Measurements from ENCODE around the gene OLFM1.
A peak's percentile ranks its signal among the peaks of the same experiment; 100 is the strongest.
"Not testable (repeated sequence)": the region's sequence is repeated elsewhere in the genome, so short reads cannot be mapped to it uniquely, and the experiment has no call there.

OLFM1 gene

GRCh38 chr9:135150981-135151380 lies 63.5 kb downstream of the OLFM1 start:
- no peak for DNase-seq

- DNase-seq = no peak
Observed at GRCh38 chr9:135151757-135152613, 64.5 kb downstream of the OLFM1 start.

- DNase-seq = no peak
Observed at GRCh38 chr9:135152614-135153334, 65.3 kb downstream of the OLFM1 start.

GRCh38 chr9:135154050-135154615 lies 66.7 kb downstream of the OLFM1 start:
- DNase-seq = no peak

- DNase-seq = no peak
Observed at GRCh38 chr9:135155396-135155795, 67.9 kb downstream of the OLFM1 start.

GRCh38 chr9:135156525-135157510 lies 69.3 kb downstream of the OLFM1 start:
- DNase-seq = peak in 3 of 58 donors; percentile 3 to 27 (median 3)

GRCh38 chr9:135157856-135158563 lies 70.5 kb downstream of the OLFM1 start:
- no peak for DNase-seq

- DNase-seq = no peak
Observed at GRCh38 chr9:135158564-135158937, 71.1 kb downstream of the OLFM1 start.

- no peak for DNase-seq
Observed at GRCh38 chr9:135159801-135160200, 72.3 kb downstream of the OLFM1 start.

GRCh38 chr9:135160862-135161261 lies 73.4 kb downstream of the OLFM1 start:
- no peak for DNase-seq

GRCh38 chr9:135162599-135162998 lies 75.1 kb downstream of the OLFM1 start:
- DNase-seq = not testable (repeated sequence)

GRCh38 chr9:135163023-135163780 lies 75.7 kb downstream of the OLFM1 start:
- no peak for DNase-seq

- DNase-seq = no peak
Observed at GRCh38 chr9:135164036-135164435, 76.6 kb downstream of the OLFM1 start.

GRCh38 chr9:135165003-135165711 lies 77.7 kb downstream of the OLFM1 start:
- no peak for DNase-seq

- peak in 10 of 58 donors; percentile 9 to 39 (median 24) for DNase-seq
Observed at GRCh38 chr9:135165756-135166519, 78.5 kb downstream of the OLFM1 start.

GRCh38 chr9:135166565-135166964 lies 79.1 kb downstream of the OLFM1 start:
- DNase-seq = peak in 6 of 58 donors; percentile 12 to 45 (median 20)

- peak in 1 of 58 donors; percentile 20 for DNase-seq
Observed at GRCh38 chr9:135167356-135167755, 79.9 kb downstream of the OLFM1 start.
